H9 (cell line): Measurements from ENCODE around the gene SF3A1. TPM values are rescaled to one million over a fixed set of nuclear protein-coding genes. Genes with fewer than 3 reads are reported as not detected.

Experiments
- DNase-seq: peaks from one replicate; pipeline ENCODE4 v3.0.0-alpha.2; 2017
- H2AFZ ChIP-seq: one replicate; pipeline ENCODE4 v1.6.1; 2013; ENCODE audit warnings: mild to moderate bottlenecking, low read length, control low read depth, moderate library complexity
- H2AK5ac ChIP-seq: 2 replicates; pipeline ENCODE4 v1.6.1; 2013; ENCODE audit warnings: low read length, control low read depth, mixed read lengths; ENCODE audit not compliant: insufficient read length
- H2BK120ac ChIP-seq: one replicate; pipeline ENCODE4 v1.6.1; 2013; ENCODE audit warnings: low read depth, mild to moderate bottlenecking, low read length, control low read depth, inconsistent platforms; ENCODE audit not compliant: poor library complexity, severe bottlenecking
- H2BK12ac ChIP-seq: 2 replicates; pipeline ENCODE4 v1.6.1; 2013; ENCODE audit warnings: low read length, control low read depth, mixed read lengths, low read depth; ENCODE audit not compliant: insufficient read length
- H2BK15ac ChIP-seq: 2 replicates; pipeline ENCODE4 v1.6.1; 2013; ENCODE audit warnings: low read depth, low read length, control low read depth
- H2BK20ac ChIP-seq: one replicate; pipeline ENCODE4 v1.6.1; 2013; ENCODE audit warnings: low read depth, mild to moderate bottlenecking, low read length, control low read depth, inconsistent platforms; ENCODE audit not compliant: poor library complexity, severe bottlenecking
- H2BK5ac ChIP-seq: 2 replicates; pipeline ENCODE4 v1.6.1; 2013; ENCODE audit warnings: low read length, control low read depth, mixed read lengths; ENCODE audit not compliant: insufficient read length
- H3K14ac ChIP-seq: 2 replicates; pipeline ENCODE4 v1.6.1; 2013; ENCODE audit warnings: low read length, control low read depth; ENCODE audit not compliant: insufficient read depth
- H3K18ac ChIP-seq: 2 replicates; pipeline ENCODE4 v1.6.1; 2013; ENCODE audit warnings: low read depth, mild to moderate bottlenecking, mixed read lengths, low read length, control low read depth; ENCODE audit not compliant: insufficient read length
- H3K23ac ChIP-seq: 2 replicates; pipeline ENCODE4 v1.6.1; 2013; ENCODE audit warnings: low read length, control low read depth, mixed read lengths, low read depth; ENCODE audit not compliant: insufficient read length
- H3K23me2 ChIP-seq: 2 replicates; pipeline ENCODE4 v1.6.1; 2013; ENCODE audit warnings: low read depth, mild to moderate bottlenecking, mixed read lengths, low read length, control low read depth; ENCODE audit not compliant: insufficient read length, poor library complexity, severe bottlenecking
- H3K27ac ChIP-seq: 2 replicates; pipeline ENCODE4 v1.5.1; 2013; ENCODE audit warnings: low read length, control low read depth, mixed read lengths, low read depth; ENCODE audit not compliant: insufficient read length
- H3K27me3 ChIP-seq: 2 replicates; pipeline ENCODE4 v1.6.1; 2013; ENCODE audit warnings: low read length, control low read depth, inconsistent platforms; ENCODE audit not compliant: insufficient read depth
- H3K4ac ChIP-seq: 2 replicates; pipeline ENCODE4 v1.6.1; 2013; ENCODE audit warnings: low read depth, mild to moderate bottlenecking, control low read depth, inconsistent platforms, low read length, moderate library complexity
- H3K4me1 ChIP-seq: 2 replicates; pipeline ENCODE4 v1.6.1; 2013; ENCODE audit warnings: low read length, control low read depth, inconsistent platforms; ENCODE audit not compliant: insufficient read depth
- H3K4me2 ChIP-seq: 2 replicates; pipeline ENCODE4 v1.6.1; 2013; ENCODE audit warnings: low read length, control low read depth, mixed read lengths; ENCODE audit not compliant: insufficient read length, insufficient read depth
- H3K56ac ChIP-seq: 2 replicates; pipeline ENCODE4 v1.6.1; 2013; ENCODE audit warnings: low read depth, mild to moderate bottlenecking, mixed read lengths, low read length, control low read depth; ENCODE audit not compliant: insufficient read length
- H3K79me1 ChIP-seq: 2 replicates; pipeline ENCODE4 v1.6.1; 2013; ENCODE audit warnings: low read depth, mild to moderate bottlenecking, moderate library complexity, low read length, control low read depth, inconsistent platforms; ENCODE audit not compliant: insufficient read depth, poor library complexity, severe bottlenecking
- H3K79me2 ChIP-seq: 2 replicates; pipeline ENCODE4 v1.6.1; 2013; ENCODE audit warnings: low read length, control low read depth, inconsistent platforms; ENCODE audit not compliant: insufficient read depth
- H3K9ac ChIP-seq: 2 replicates; pipeline ENCODE4 v1.6.1; 2013; ENCODE audit warnings: low read length, control low read depth, mixed read lengths; ENCODE audit not compliant: insufficient read length; ENCODE audit errors: extremely low read depth
- H3K9me3 ChIP-seq: one replicate; pipeline ENCODE4 v1.6.1; 2013; ENCODE audit warnings: low read depth, low read length, inconsistent platforms; ENCODE audit not compliant: control insufficient read depth
- H3T11ph ChIP-seq: one replicate; pipeline ENCODE4 v1.6.1; 2013; ENCODE audit warnings: mild to moderate bottlenecking, low read length, control low read depth, inconsistent platforms
- H4K20me1 ChIP-seq: one replicate; pipeline ENCODE4 v1.6.1; 2013; ENCODE audit not compliant: control insufficient read depth, insufficient read length, insufficient read depth
- H4K5ac ChIP-seq: 2 replicates; pipeline ENCODE4 v1.6.1; 2013; ENCODE audit warnings: low read depth, mild to moderate bottlenecking, mixed read lengths, low read length, control low read depth; ENCODE audit not compliant: insufficient read length
- H4K8ac ChIP-seq: replicated peaks from 2 replicates; pipeline ENCODE4 v1.6.1; 2013; ENCODE audit warnings: low read length, control low read depth, mixed read lengths, low read depth; ENCODE audit not compliant: insufficient read length
- H4K91ac ChIP-seq: 2 replicates; pipeline ENCODE4 v1.6.1; 2013; ENCODE audit warnings: low read depth, mild to moderate bottlenecking, moderate library complexity, mixed read lengths, low read length, control low read depth; ENCODE audit not compliant: insufficient read length
- H3K27ac Mint-ChIP-seq, 3 experiments: 2 replicates in 2 of 3; 3 replicates in 1 of 3; pipeline ENCODE4 v1.8.0; 2020 to 2021; ENCODE audit warnings: mixed read lengths in 3 of 3, mild to moderate bottlenecking in 1 of 3, moderate library complexity in 1 of 3
- H3K27me3 Mint-ChIP-seq: 2 replicates; pipeline ENCODE4 v1.8.0; 2021; ENCODE audit warnings: low read depth, mild to moderate bottlenecking, moderate library complexity, mixed read lengths
- H3K36me3 Mint-ChIP-seq, 3 experiments: 2 replicates in 2 of 3; 3 replicates in 1 of 3; pipeline ENCODE4 v1.8.0; 2020 to 2021; ENCODE audit warnings: low read depth in 3 of 3, mixed read lengths in 3 of 3; ENCODE audit not compliant: insufficient read depth in 1 of 3
- H3K4me1 Mint-ChIP-seq, 2 experiments: 2 replicates each; pipeline ENCODE4 v1.8.0; 2020; ENCODE audit warnings: mixed read lengths in 2 of 2
- H3K4me3 Mint-ChIP-seq, 2 experiments: 2 replicates in 1 of 2; 3 replicates in 1 of 2; pipeline ENCODE4 v1.8.0; 2020 to 2021; ENCODE audit warnings: mild to moderate bottlenecking in 2 of 2, mixed read lengths in 2 of 2, moderate library complexity in 1 of 2
- H3K9me3 Mint-ChIP-seq, 2 experiments: 2 replicates in 1 of 2; 3 replicates in 1 of 2; pipeline ENCODE4 v1.8.0; 2020; ENCODE audit warnings: mild to moderate bottlenecking in 2 of 2, mixed read lengths in 2 of 2, moderate library complexity in 1 of 2
- WGBS: extraction: QIAGEN DNeasy Blood & Tissue Kit; methylation state at CpG from one replicate; pipeline ENCODE4 v1.1.7; 2013; ENCODE audit warnings: missing lambda C conversion rate, low lambda C conversion rate, mixed read lengths; ENCODE audit not compliant: insufficient read length; ENCODE audit errors: extremely low coverage; 5-methylcytosine and 5-hydroxymethylcytosine counted together
- total RNA-seq: library from RNA; stranded (reverse); gene quantifications from 2 replicates; pipeline ENCODE4 v1.2.1, GENCODE V29; 2021
- TF ChIP-seq, protein P1 (sequence below): fragments of 200-600 bp; sonication (generic); conservative IDR thresholded peaks from 3 replicates; pipeline ENCODE4 v1.8.0; 2021; ENCODE audit warnings: antibody characterized with exemption, mild to moderate bottlenecking

Gene SF3A1
- total RNA-seq, 1 experiment from 2014 or later, result 225 TPM

DNA sequence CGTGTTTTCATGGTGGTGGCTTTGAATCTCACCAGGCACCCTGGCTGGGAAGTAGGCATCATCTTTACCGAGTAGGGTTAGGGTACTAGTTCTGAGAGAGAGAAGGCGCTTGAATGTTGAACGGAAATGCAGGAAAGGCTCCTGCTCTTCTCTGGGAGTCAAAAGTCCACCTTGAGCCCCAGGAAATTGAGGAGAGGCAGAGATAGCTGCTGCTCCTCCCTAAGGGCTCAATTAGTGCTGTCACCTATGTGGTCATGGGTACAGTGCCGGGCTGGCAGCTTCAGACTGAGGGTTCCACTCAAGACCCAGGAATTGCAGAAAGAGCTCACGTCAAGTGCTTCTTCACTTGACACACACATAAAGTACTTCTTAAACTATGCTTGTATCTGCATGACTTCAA is 1.8 kb upstream of the SF3A1 start:
- Mint-ChIP-seq H3K36me3 (peaks cover 0 to 13% (median 12%) of the 10 kb centered on the region in 3 experiments; a peak in 6 of 7 replicates), H3K4me3 (peak overlapping the region in 1 of 2 experiments; percentile 99; a peak in 2 of 5 replicates), H3K9me3 (no peaks in the 10 kb centered on the region), H3K27ac (0 out of 7 replicates have a peak overlapping the region, but pooled peaks of 1 of the 3 experiments have one; percentile 42), H3K27me3 (no peaks in the 10 kb centered on the region), H3K4me1 (peaks cover 29 to 31% of the 10 kb centered on the region in 2 experiments)
- H2AK5ac ChIP-seq, result no peak overlapping the region
- no peak overlapping the region for H2AFZ ChIP-seq
- H3K18ac ChIP-seq, result no peak overlapping the region
- no peaks in the 10 kb centered on the region for H4K20me1 ChIP-seq
- H2BK15ac ChIP-seq, result no peak overlapping the region
- DNase-seq, result no peak
- H4K5ac ChIP-seq, result no peak overlapping the region
- no peak overlapping the region for H2BK120ac ChIP-seq
- no peaks in the 10 kb centered on the region for H3K9me3 ChIP-seq
- peaks cover 4% of the 10 kb centered on the region for H3K4me1 ChIP-seq
- peaks cover 14% of the 10 kb centered on the region for H3K79me2 ChIP-seq
- H3K23me2 ChIP-seq, result peaks cover 3% of the 10 kb centered on the region
- H3K4ac ChIP-seq, result no peak overlapping the region
- H4K8ac ChIP-seq, result no peak overlapping the region
- H3K56ac ChIP-seq, result no peak overlapping the region
- no peak overlapping the region for H3K23ac ChIP-seq
- no peak overlapping the region for H3T11ph ChIP-seq
- H3K14ac ChIP-seq, result no peak overlapping the region
- peak overlapping the region; percentile 75 for H3K4me2 ChIP-seq
- H3K9ac ChIP-seq, result no peak overlapping the region
- no peak overlapping the region for H3K27ac ChIP-seq
- H4K91ac ChIP-seq, result no peak overlapping the region
- TF ChIP-seq, protein P1, sequence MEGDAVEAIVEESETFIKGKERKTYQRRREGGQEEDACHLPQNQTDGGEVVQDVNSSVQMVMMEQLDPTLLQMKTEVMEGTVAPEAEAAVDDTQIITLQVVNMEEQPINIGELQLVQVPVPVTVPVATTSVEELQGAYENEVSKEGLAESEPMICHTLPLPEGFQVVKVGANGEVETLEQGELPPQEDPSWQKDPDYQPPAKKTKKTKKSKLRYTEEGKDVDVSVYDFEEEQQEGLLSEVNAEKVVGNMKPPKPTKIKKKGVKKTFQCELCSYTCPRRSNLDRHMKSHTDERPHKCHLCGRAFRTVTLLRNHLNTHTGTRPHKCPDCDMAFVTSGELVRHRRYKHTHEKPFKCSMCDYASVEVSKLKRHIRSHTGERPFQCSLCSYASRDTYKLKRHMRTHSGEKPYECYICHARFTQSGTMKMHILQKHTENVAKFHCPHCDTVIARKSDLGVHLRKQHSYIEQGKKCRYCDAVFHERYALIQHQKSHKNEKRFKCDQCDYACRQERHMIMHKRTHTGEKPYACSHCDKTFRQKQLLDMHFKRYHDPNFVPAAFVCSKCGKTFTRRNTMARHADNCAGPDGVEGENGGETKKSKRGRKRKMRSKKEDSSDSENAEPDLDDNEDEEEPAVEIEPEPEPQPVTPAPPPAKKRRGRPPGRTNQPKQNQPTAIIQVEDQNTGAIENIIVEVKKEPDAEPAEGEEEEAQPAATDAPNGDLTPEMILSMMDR, result no peak
- H2BK5ac ChIP-seq, result no peak overlapping the region
- no peak overlapping the region for H2BK12ac ChIP-seq
- H3K27me3 ChIP-seq, result no peaks in the 10 kb centered on the region
- no CpG with 5 or more reads among the region's 6 CpGs for WGBS
- H3K79me1 ChIP-seq, result peaks cover 10% of the 10 kb centered on the region
- H2BK20ac ChIP-seq, result no peak overlapping the region
